ENCODE data around the gene OR7G1. TPM values are rescaled to one million over a fixed set of nuclear protein-coding genes. Genes with fewer than 3 reads are reported as not detected.

Gene OR7G1
- total and polyA plus RNA-seq, 10 of the 15 experiments (the other 5 are each of a cell fraction or from before 2014, with no cell fraction given), result not detected

GRCh38 chr19:9065457-9066014, 50.0 kb downstream of the OR7G1 start:
- no peak overlapping the region for H3K9ac ChIP-seq (ENCODE audit: control insufficient read depth, insufficient read depth, low read length)
- H3K27ac ChIP-seq (ENCODE audit: control insufficient read depth, insufficient read depth), result no peak overlapping the region
- H3K4me3 ChIP-seq, result no peak overlapping the region
- TF ChIP-seq POLR2AphosphoS5 (IDR thresholded peaks at IDR 0.05; ENCODE audit: low read length) (no peak), MTA3 (IDR thresholded peaks at IDR 0.05; ENCODE audit: borderline replicate concordance, low read length) (no peak), CHD4 (IDR thresholded peaks at IDR 0.05) (no peak), HDAC6 (IDR thresholded peaks at IDR 0.05; ENCODE audit: unreplicated experiment) (no peak), NFIC (IDR thresholded peaks at IDR 0.05; ENCODE audit: low read depth, low read length) (no peak), TAF1 (IDR thresholded peaks at IDR 0.05; ENCODE audit: borderline replicate concordance, low read depth, low read length) (no peak)
- TF ChIP-seq, protein P1, sequence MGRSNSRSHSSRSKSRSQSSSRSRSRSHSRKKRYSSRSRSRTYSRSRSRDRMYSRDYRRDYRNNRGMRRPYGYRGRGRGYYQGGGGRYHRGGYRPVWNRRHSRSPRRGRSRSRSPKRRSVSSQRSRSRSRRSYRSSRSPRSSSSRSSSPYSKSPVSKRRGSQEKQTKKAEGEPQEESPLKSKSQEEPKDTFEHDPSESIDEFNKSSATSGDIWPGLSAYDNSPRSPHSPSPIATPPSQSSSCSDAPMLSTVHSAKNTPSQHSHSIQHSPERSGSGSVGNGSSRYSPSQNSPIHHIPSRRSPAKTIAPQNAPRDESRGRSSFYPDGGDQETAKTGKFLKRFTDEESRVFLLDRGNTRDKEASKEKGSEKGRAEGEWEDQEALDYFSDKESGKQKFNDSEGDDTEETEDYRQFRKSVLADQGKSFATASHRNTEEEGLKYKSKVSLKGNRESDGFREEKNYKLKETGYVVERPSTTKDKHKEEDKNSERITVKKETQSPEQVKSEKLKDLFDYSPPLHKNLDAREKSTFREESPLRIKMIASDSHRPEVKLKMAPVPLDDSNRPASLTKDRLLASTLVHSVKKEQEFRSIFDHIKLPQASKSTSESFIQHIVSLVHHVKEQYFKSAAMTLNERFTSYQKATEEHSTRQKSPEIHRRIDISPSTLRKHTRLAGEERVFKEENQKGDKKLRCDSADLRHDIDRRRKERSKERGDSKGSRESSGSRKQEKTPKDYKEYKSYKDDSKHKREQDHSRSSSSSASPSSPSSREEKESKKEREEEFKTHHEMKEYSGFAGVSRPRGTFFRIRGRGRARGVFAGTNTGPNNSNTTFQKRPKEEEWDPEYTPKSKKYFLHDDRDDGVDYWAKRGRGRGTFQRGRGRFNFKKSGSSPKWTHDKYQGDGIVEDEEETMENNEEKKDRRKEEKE (IDR thresholded peaks at IDR 0.05), result no peak
- ChIA-PET RAD21 (ENCODE audit: unreplicated experiment) (no interaction called here), CTCF (interaction anchor here (0.6 kb wide), 1 partner anchor 10 kb away, joined by 3 read pairs; no protein-coding TSS in a partner anchor), POLR2A (no interaction called here), SMC1A (ENCODE audit: uncharacterized antibody, unreplicated experiment) (no interaction called here)
- FAIRE-seq (no peak), DNase-seq (ENCODE audit: low read depth, low spot score) (no peak), ATAC-seq (no peak)
- WGBS (ENCODE audit: insufficient coverage, insufficient replicate concordance, low lambda C conversion rate, missing lambda C conversion rate), result 23% methylated on average over 12 of the region's 12 CpGs
- H3K27me3 ChIP-seq (replicated peaks in 1 of 2; ENCODE audit: control insufficient read depth in 2 of 2, insufficient read depth in 2 of 2, low read length in 1 of 2), result no peaks in the 10 kb centered on the region
- BruUV-seq (replicated peaks), result no TSS peak
- H3K79me2 ChIP-seq (ENCODE audit: control insufficient read depth, insufficient read depth, low read length), result no peaks in the 10 kb centered on the region
- in situ Hi-C loops (cut with MboI), result no loop called here
- no peaks in the 10 kb centered on the region for H3K36me3 ChIP-seq (ENCODE audit: control insufficient read depth in 2 of 2, insufficient read depth in 2 of 2, low read length in 1 of 2)
- H4K20me1 ChIP-seq (ENCODE audit: control insufficient read depth, insufficient read depth), result no peaks in the 10 kb centered on the region
- no peaks in the 10 kb centered on the region for H3K4me1 ChIP-seq (ENCODE audit: control insufficient read depth, insufficient read depth, low read length)
- no peaks in the 10 kb centered on the region; the same call in 2 of the 3 replicates for H3K9me3 ChIP-seq (replicated peaks; ENCODE audit: control insufficient read depth, insufficient read depth, low read length)
- H2AFZ ChIP-seq (ENCODE audit: control insufficient read depth, low read depth, low read length), result no peak overlapping the region
- intact Hi-C loops (cut with micrococcal nuclease; ENCODE audit: unreplicated experiment), result no loop called here
- no peak overlapping the region for H3K4me2 ChIP-seq (ENCODE audit: control insufficient read depth, insufficient read depth)

Small RNA genes within 50 kb of the gene (small RNA-seq; reads per million reads assigned to genes)
- not detected for gene OR1M4P

Other genes with a start within 250 kb of the OR7G1 start
Only the 7 nearest of the 11 such genes appear.
- gene MUC16, start 105.4 kb downstream of the OR7G1 start, total RNA-seq (2014; rRNA removed), result not detected in 2 replicates
- not detected in 2 replicates for gene MUC16, start 105.4 kb downstream of the OR7G1 start, total RNA-seq (2014; rRNA removed; fragmentation: Illumina TruSeq; extraction: Trizol)
- not detected in 2 replicates for gene MUC16, start 105.4 kb downstream of the OR7G1 start, total RNA-seq (2021)
- under 0.01 TPM in 1 of 2 replicates, not detected in the other for gene MUC16, start 105.4 kb downstream of the OR7G1 start, polyA plus RNA-seq (2011; rRNA removed)
- under 0.01 TPM in 1 of 2 replicates, not detected in the other for gene MUC16, start 105.4 kb downstream of the OR7G1 start, polyA plus RNA-seq (2014; fragmentation: Illumina TruSeq; extraction: Trizol)
- gene MUC16, start 105.4 kb downstream of the OR7G1 start, polyA plus RNA-seq (2014; fragmentation: Nextera tagmentation; extraction: Ambion mirVana), result not detected
- not detected in 2 replicates for gene MUC16, start 105.4 kb downstream of the OR7G1 start, polyA plus RNA-seq (2014; rRNA removed)
- gene MUC16, start 105.4 kb downstream of the OR7G1 start, polyA plus RNA-seq (2016; fragmentation: Nextera tagmentation; extraction: Ambion mirVana), result not detected
- not detected in 2 replicates for gene OR1M1, start 28.7 kb downstream of the OR7G1 start, total RNA-seq (2014; rRNA removed)
- gene OR1M1, start 28.7 kb downstream of the OR7G1 start, total RNA-seq (2014; rRNA removed; fragmentation: Illumina TruSeq; extraction: Trizol), result not detected in 2 replicates
- not detected in 2 replicates for gene OR1M1, start 28.7 kb downstream of the OR7G1 start, total RNA-seq (2021)
- gene OR1M1, start 28.7 kb downstream of the OR7G1 start, polyA plus RNA-seq (2011; rRNA removed), result not detected in 2 replicates
- not detected in 2 replicates for gene OR1M1, start 28.7 kb downstream of the OR7G1 start, polyA plus RNA-seq (2014; fragmentation: Illumina TruSeq; extraction: Trizol)
- gene OR1M1, start 28.7 kb downstream of the OR7G1 start, polyA plus RNA-seq (2014; fragmentation: Nextera tagmentation; extraction: Ambion mirVana), result not detected
- gene OR1M1, start 28.7 kb downstream of the OR7G1 start, polyA plus RNA-seq (2014; rRNA removed), result not detected in 2 replicates
- not detected for gene OR1M1, start 28.7 kb downstream of the OR7G1 start, polyA plus RNA-seq (2016; fragmentation: Nextera tagmentation; extraction: Ambion mirVana)
- not detected in 2 replicates for gene OR7G2, start 8.3 kb downstream of the OR7G1 start, total RNA-seq (2014; rRNA removed)
- gene OR7G2, start 8.3 kb downstream of the OR7G1 start, total RNA-seq (2014; rRNA removed; fragmentation: Illumina TruSeq; extraction: Trizol), result not detected in 2 replicates
- gene OR7G2, start 8.3 kb downstream of the OR7G1 start, total RNA-seq (2021), result not detected in 2 replicates
- not detected in 2 replicates for gene OR7G2, start 8.3 kb downstream of the OR7G1 start, polyA plus RNA-seq (2011; rRNA removed)
- not detected in 2 replicates for gene OR7G2, start 8.3 kb downstream of the OR7G1 start, polyA plus RNA-seq (2014; fragmentation: Illumina TruSeq; extraction: Trizol)
- gene OR7G2, start 8.3 kb downstream of the OR7G1 start, polyA plus RNA-seq (2014; fragmentation: Nextera tagmentation; extraction: Ambion mirVana), result not detected
- not detected in 2 replicates for gene OR7G2, start 8.3 kb downstream of the OR7G1 start, polyA plus RNA-seq (2014; rRNA removed)
- not detected for gene OR7G2, start 8.3 kb downstream of the OR7G1 start, polyA plus RNA-seq (2016; fragmentation: Nextera tagmentation; extraction: Ambion mirVana)
- gene OR7G3, start 11.2 kb upstream of the OR7G1 start, total RNA-seq (2014; rRNA removed), result not detected in 2 replicates
- gene OR7G3, start 11.2 kb upstream of the OR7G1 start, total RNA-seq (2014; rRNA removed; fragmentation: Illumina TruSeq; extraction: Trizol), result not detected in 2 replicates
- not detected in 2 replicates for gene OR7G3, start 11.2 kb upstream of the OR7G1 start, total RNA-seq (2021)
- not detected in 2 replicates for gene OR7G3, start 11.2 kb upstream of the OR7G1 start, polyA plus RNA-seq (2011; rRNA removed)
- gene OR7G3, start 11.2 kb upstream of the OR7G1 start, polyA plus RNA-seq (2014; fragmentation: Illumina TruSeq; extraction: Trizol), result not detected in 2 replicates
- not detected for gene OR7G3, start 11.2 kb upstream of the OR7G1 start, polyA plus RNA-seq (2014; fragmentation: Nextera tagmentation; extraction: Ambion mirVana)
- gene OR7G3, start 11.2 kb upstream of the OR7G1 start, polyA plus RNA-seq (2014; rRNA removed), result not detected in 2 replicates
- gene OR7G3, start 11.2 kb upstream of the OR7G1 start, polyA plus RNA-seq (2016; fragmentation: Nextera tagmentation; extraction: Ambion mirVana), result not detected
- 27.0 and 28.4 TPM in 2 replicates for gene ZNF317, start 24.6 kb upstream of the OR7G1 start, total RNA-seq (2014; rRNA removed)
- 31.4 and 32.3 TPM in 2 replicates for gene ZNF317, start 24.6 kb upstream of the OR7G1 start, total RNA-seq (2014; rRNA removed; fragmentation: Illumina TruSeq; extraction: Trizol)
- 34.0 and 35.8 TPM in 2 replicates for gene ZNF317, start 24.6 kb upstream of the OR7G1 start, total RNA-seq (2021)
- 19.1 and 27.6 TPM in 2 replicates for gene ZNF317, start 24.6 kb upstream of the OR7G1 start, polyA plus RNA-seq (2011; rRNA removed)
- 32.4 and 32.9 TPM in 2 replicates for gene ZNF317, start 24.6 kb upstream of the OR7G1 start, polyA plus RNA-seq (2014; fragmentation: Illumina TruSeq; extraction: Trizol)
- 10 to 100 TPM; 25.0 to 37.5 TPM for gene ZNF317, start 24.6 kb upstream of the OR7G1 start, polyA plus RNA-seq (2014; fragmentation: Nextera tagmentation; extraction: Ambion mirVana)
- 18.5 and 22.7 TPM in 2 replicates for gene ZNF317, start 24.6 kb upstream of the OR7G1 start, polyA plus RNA-seq (2014; rRNA removed)
- gene ZNF317, start 24.6 kb upstream of the OR7G1 start, polyA plus RNA-seq (2016; fragmentation: Nextera tagmentation; extraction: Ambion mirVana), result 10 to 100 TPM; 37.1 to 39.4 TPM
- gene OR7D2, start 63.2 kb upstream of the OR7G1 start, total RNA-seq (2014; rRNA removed), result 0.05 TPM in 1 of 2 replicates, not detected in the other
- not detected in 2 replicates for gene OR7D2, start 63.2 kb upstream of the OR7G1 start, total RNA-seq (2014; rRNA removed; fragmentation: Illumina TruSeq; extraction: Trizol)
- not detected in 2 replicates for gene OR7D2, start 63.2 kb upstream of the OR7G1 start, total RNA-seq (2021)
- gene OR7D2, start 63.2 kb upstream of the OR7G1 start, polyA plus RNA-seq (2011; rRNA removed), result 0.04 and 0.09 TPM in 2 replicates
- gene OR7D2, start 63.2 kb upstream of the OR7G1 start, polyA plus RNA-seq (2014; fragmentation: Illumina TruSeq; extraction: Trizol), result not detected in 2 replicates
- gene OR7D2, start 63.2 kb upstream of the OR7G1 start, polyA plus RNA-seq (2014; fragmentation: Nextera tagmentation; extraction: Ambion mirVana), result not detected
- gene OR7D2, start 63.2 kb upstream of the OR7G1 start, polyA plus RNA-seq (2014; rRNA removed), result not detected in 2 replicates
- not detected for gene OR7D2, start 63.2 kb upstream of the OR7G1 start, polyA plus RNA-seq (2016; fragmentation: Nextera tagmentation; extraction: Ambion mirVana)
- gene OR7D4, start 103.8 kb upstream of the OR7G1 start, total RNA-seq (2014; rRNA removed), result not detected in 2 replicates
- gene OR7D4, start 103.8 kb upstream of the OR7G1 start, total RNA-seq (2014; rRNA removed; fragmentation: Illumina TruSeq; extraction: Trizol), result not detected in 2 replicates
- gene OR7D4, start 103.8 kb upstream of the OR7G1 start, total RNA-seq (2021), result not detected in 2 replicates
- not detected in 2 replicates for gene OR7D4, start 103.8 kb upstream of the OR7G1 start, polyA plus RNA-seq (2011; rRNA removed)
- not detected in 2 replicates for gene OR7D4, start 103.8 kb upstream of the OR7G1 start, polyA plus RNA-seq (2014; fragmentation: Illumina TruSeq; extraction: Trizol)
- not detected for gene OR7D4, start 103.8 kb upstream of the OR7G1 start, polyA plus RNA-seq (2014; fragmentation: Nextera tagmentation; extraction: Ambion mirVana)
- gene OR7D4, start 103.8 kb upstream of the OR7G1 start, polyA plus RNA-seq (2014; rRNA removed), result not detected in 2 replicates
- gene OR7D4, start 103.8 kb upstream of the OR7G1 start, polyA plus RNA-seq (2016; fragmentation: Nextera tagmentation; extraction: Ambion mirVana), result not detected